HepG2 (cell line): Measurements from ENCODE around the gene PIBF1. TPM values are rescaled to one million over a fixed set of nuclear protein-coding genes. Genes with fewer than 3 reads are reported as not detected.

ENCODE experiments used
- ARNT2 ChIP-seq: sonication (generic); formaldehyde crosslinking; IDR thresholded peaks from 2 replicates; pipeline ENCODE4 v1.8.0; 2022; ENCODE audit warnings: mild to moderate bottlenecking, low read depth, missing genetic modification reagents, moderate library complexity
- FIP1L1 ChIP-seq: fragments of 200-400 bp; formaldehyde crosslinking; IDR thresholded peaks from 2 replicates; pipeline ENCODE4 v1.6.1; 2018; ENCODE audit warnings: low read depth, mild to moderate bottlenecking, low read length, moderate library complexity, borderline replicate concordance; ENCODE audit not compliant: insufficient read depth
- FOXO1 ChIP-seq: sonication (generic); formaldehyde crosslinking; IDR thresholded peaks from 2 replicates; pipeline ENCODE4 v1.4.0; 2020; ENCODE audit warnings: missing genetic modification reagents
- GLI4 ChIP-seq: sonication (generic); formaldehyde crosslinking; IDR thresholded peaks from 2 replicates; pipeline ENCODE4 v1.5.1; 2020; ENCODE audit warnings: missing genetic modification reagents, mild to moderate bottlenecking, moderate library complexity, borderline replicate concordance
- GTF2F1 ChIP-seq: fragments of 150-350 bp; IDR thresholded peaks from 2 replicates; pipeline ENCODE4 v1.6.1; 2014; ENCODE audit warnings: low read length
- HDAC6 ChIP-seq: fragments of 200-600 bp; sonication (generic); IDR thresholded peaks from 2 replicates; pipeline ENCODE4 v1.7.0; 2017; ENCODE audit warnings: mild to moderate bottlenecking, antibody characterized with exemption, low read length, low read depth
- HMGA1 ChIP-seq: sonication (generic); formaldehyde crosslinking; conservative IDR thresholded peaks from 2 replicates; pipeline ENCODE4 v1.4.0; 2020; ENCODE audit warnings: missing genetic modification reagents
- IKZF4 ChIP-seq: sonication (generic); formaldehyde crosslinking; IDR thresholded peaks from 2 replicates; pipeline ENCODE4 v1.5.1; 2020; ENCODE audit warnings: borderline replicate concordance, mild to moderate bottlenecking, low read depth, missing genetic modification reagents; ENCODE audit errors: not compliant biosample characterization
- KLF11 ChIP-seq: IDR thresholded peaks from 2 replicates; pipeline ENCODE4 v1.6.1; 2016; ENCODE audit warnings: missing compliant biosample characterization
- KLF16 ChIP-seq, 2 experiments: sonication (generic) in 1 of 2; formaldehyde crosslinking in 1 of 2; IDR thresholded peaks; 2 replicates each; pipeline versions ENCODE4 v1.6.1 to v1.8.0; 2016 to 2023; ENCODE audit warnings: missing genetic modification reagents in 2 of 2, missing compliant biosample characterization in 1 of 2
- MTF1 ChIP-seq: sonication (generic); formaldehyde crosslinking; IDR thresholded peaks from 2 replicates; pipeline ENCODE4 v1.5.0; 2020; ENCODE audit warnings: missing genetic modification reagents
- RFX1 ChIP-seq: fragments of 450-650 bp; IDR thresholded peaks from 2 replicates; pipeline ENCODE4 v1.6.1; 2017
- SMARCE1 ChIP-seq: fragments of 450-650 bp; IDR thresholded peaks from 2 replicates; pipeline ENCODE4 v1.6.1; 2017; ENCODE audit warnings: borderline replicate concordance
- SNRNP70 ChIP-seq: fragments of 200-400 bp; formaldehyde crosslinking; IDR thresholded peaks from 2 replicates; pipeline ENCODE4 v1.6.1; 2017; ENCODE audit warnings: mild to moderate bottlenecking, low read depth, low read length, moderate library complexity
- TP53 ChIP-seq: sonication (generic); formaldehyde crosslinking; conservative IDR thresholded peaks from 2 replicates; pipeline ENCODE4 v1.4.0; 2020; ENCODE audit warnings: missing genetic modification reagents
- WIZ ChIP-seq: sonication (generic); formaldehyde crosslinking; IDR thresholded peaks from 2 replicates; pipeline ENCODE4 v1.5.1; 2020; ENCODE audit warnings: mild to moderate bottlenecking, missing genetic modification reagents
- ZBTB42 ChIP-seq: sonication (generic); formaldehyde crosslinking; IDR thresholded peaks from 2 replicates; pipeline ENCODE4 v1.5.0; 2020; ENCODE audit warnings: mild to moderate bottlenecking, missing genetic modification reagents
- ZFP36L1 ChIP-seq: sonication (generic); formaldehyde crosslinking; IDR thresholded peaks from 2 replicates; pipeline ENCODE4 v1.8.0; 2022; ENCODE audit warnings: mild to moderate bottlenecking, missing genetic modification reagents, moderate library complexity
- ZFP36L2 ChIP-seq: sonication (generic); formaldehyde crosslinking; IDR thresholded peaks from 2 replicates; pipeline ENCODE4 v1.4.0; 2020; ENCODE audit warnings: missing genetic modification reagents
- ZNF33A ChIP-seq: sonication (generic); formaldehyde crosslinking; IDR thresholded peaks from 2 replicates; pipeline ENCODE4 v1.5.1; 2020; ENCODE audit warnings: missing genetic modification reagents, mild to moderate bottlenecking, moderate library complexity, borderline replicate concordance
- ZNF430 ChIP-seq: sonication (generic); formaldehyde crosslinking; IDR thresholded peaks from 2 replicates; pipeline ENCODE4 v1.9.0; 2021; ENCODE audit warnings: mild to moderate bottlenecking, missing genetic modification reagents
- ZNF644 ChIP-seq: IDR thresholded peaks from 2 replicates; pipeline ENCODE4 v1.6.1; 2016; ENCODE audit warnings: low read depth
- ZNF749 ChIP-seq: sonication (generic); formaldehyde crosslinking; IDR thresholded peaks from 2 replicates; pipeline ENCODE4 v1.8.0; 2022; ENCODE audit warnings: mild to moderate bottlenecking, missing genetic modification reagents, moderate library complexity, borderline replicate concordance
- ZSCAN30 ChIP-seq: sonication (generic); formaldehyde crosslinking; IDR thresholded peaks from 2 replicates; pipeline ENCODE4 v1.5.0; 2020; ENCODE audit warnings: mild to moderate bottlenecking, missing genetic modification reagents
- polyA plus RNA-seq, 8 experiments: library from polyadenylated mRNA; depleted of rRNA in 3 of 8; stranded (reverse) in 7 of 8; unstranded in 1 of 8; fragments of >200 nt; fragmentation: Illumina TruSeq in 4 of 8; extraction: Trizol in 4 of 8; gene quantifications; 2 replicates each; pipeline versions ENCODE4 v1.2.1 to v1.2.3, GENCODE V29; 2011 to 2016; ENCODE audit warnings: low read depth in 4 of 8, missing spikeins in 1 of 8, mixed read lengths in 1 of 8; ENCODE audit not compliant: insufficient read depth in 1 of 8
- total RNA-seq, 5 experiments: library from RNA; depleted of rRNA; stranded (reverse); fragments of >200 nt; fragmentation: Illumina TruSeq; extraction: Trizol; gene quantifications; 2 replicates each; pipeline ENCODE4 v1.2.3, GENCODE V29; 2016; ENCODE audit warnings: low read depth in 1 of 5
- TF ChIP-seq, protein P1 (sequence below): sonication (generic); formaldehyde crosslinking; IDR thresholded peaks from 2 replicates; pipeline ENCODE4 v1.5.0; 2020; ENCODE audit warnings: missing genetic modification reagents
- TF ChIP-seq, protein P2 (sequence below): sonication (generic); formaldehyde crosslinking; IDR thresholded peaks from 2 replicates; pipeline ENCODE4 v1.4.0; 2020; ENCODE audit warnings: missing genetic modification reagents, low read depth, mild to moderate bottlenecking, borderline replicate concordance
- TF ChIP-seq, protein P3 (sequence below): sonication (generic); formaldehyde crosslinking; IDR thresholded peaks from 2 replicates; pipeline ENCODE4 v1.5.1; 2020; ENCODE audit warnings: missing genetic modification reagents, mild to moderate bottlenecking, borderline replicate concordance

The PIBF1 gene
- total and polyA plus RNA-seq, 2 of the 13 experiments (the other 11 are each of a cell fraction or from before 2014, with no cell fraction given), result 4.2 to 15.8 TPM

DNA sequence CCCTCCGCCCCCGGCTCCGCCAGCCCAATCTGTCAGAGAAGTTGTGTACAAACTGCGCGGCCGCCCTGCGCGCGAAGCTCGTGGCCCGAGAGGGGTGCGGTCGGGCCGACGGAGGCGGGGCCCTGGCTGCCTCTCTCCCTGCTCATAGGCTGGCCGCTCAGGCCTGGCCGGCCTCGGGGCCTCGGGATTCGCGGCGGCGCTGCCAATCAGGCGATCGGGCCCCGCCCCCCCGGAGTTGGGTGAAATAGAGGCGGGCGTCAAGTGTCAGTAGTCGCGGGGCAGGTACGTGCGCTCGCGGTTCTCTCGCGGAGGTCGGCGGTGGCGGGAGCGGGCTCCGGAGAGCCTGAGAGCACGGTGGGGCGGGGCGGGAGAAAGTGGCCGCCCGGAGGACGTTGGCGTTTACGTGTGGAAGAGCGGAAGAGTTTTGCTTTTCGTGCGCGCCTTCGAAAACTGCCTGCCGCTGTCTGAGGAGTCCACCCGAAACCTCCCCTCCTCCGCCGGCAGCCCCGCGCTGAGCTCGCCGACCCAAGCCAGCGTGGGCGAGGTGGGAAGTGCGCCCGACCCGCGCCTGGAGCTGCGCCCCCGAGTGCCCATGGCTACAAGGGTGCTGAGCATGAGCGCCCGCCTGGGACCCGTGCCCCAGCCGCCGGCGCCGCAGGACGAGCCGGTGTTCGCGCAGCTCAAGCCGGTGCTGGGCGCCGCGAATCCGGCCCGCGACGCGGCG lies 277.0 kb downstream of the PIBF1 start, which contains the start of gene KLF5 (continued):
- TF ChIP-seq IKZF4 (CRISPR knock-in tag) (no peak), SMARCE1 (no peak), MTF1 (CRISPR knock-in tag) (no peak), ZSCAN30 (no peak), ZNF430 (CRISPR knock-in tag) (0 out of 2 replicates have a peak, but pooled peaks have one; percentile 21), RFX1 (no peak), ZNF749 (no peak), ARNT2 (peak; percentile 85), ZNF644 (CRISPR knock-in tag) (no peak), ZFP36L1 (no peak), HDAC6 (no peak), ZNF33A (CRISPR knock-in tag) (no peak), TP53 (CRISPR knock-in tag) (0 out of 2 replicates have a peak, but pooled peaks have one; percentile 19), KLF11 (CRISPR knock-in tag) (0 out of 2 replicates have a peak, but pooled peaks have one; percentile 80), KLF16 (CRISPR knock-in tag; IDR thresholded peaks at IDR 0.05) (peak in 1 of 2 experiments; percentile 56; a peak in 1 of 4 replicates), GLI4 (CRISPR knock-in tag) (no peak; the same call in 1 of the 2 replicates), ZFP36L2 (CRISPR knock-in tag) (no peak), SNRNP70 (no peak), WIZ (no peak; the same call in 1 of the 2 replicates), FOXO1 (peak; percentile 61; the same call in 1 of the 2 replicates), HMGA1 (CRISPR knock-in tag) (no peak), ZBTB42 (no peak), FIP1L1 (no peak), GTF2F1 (no peak)
- TF ChIP-seq, protein P1, sequence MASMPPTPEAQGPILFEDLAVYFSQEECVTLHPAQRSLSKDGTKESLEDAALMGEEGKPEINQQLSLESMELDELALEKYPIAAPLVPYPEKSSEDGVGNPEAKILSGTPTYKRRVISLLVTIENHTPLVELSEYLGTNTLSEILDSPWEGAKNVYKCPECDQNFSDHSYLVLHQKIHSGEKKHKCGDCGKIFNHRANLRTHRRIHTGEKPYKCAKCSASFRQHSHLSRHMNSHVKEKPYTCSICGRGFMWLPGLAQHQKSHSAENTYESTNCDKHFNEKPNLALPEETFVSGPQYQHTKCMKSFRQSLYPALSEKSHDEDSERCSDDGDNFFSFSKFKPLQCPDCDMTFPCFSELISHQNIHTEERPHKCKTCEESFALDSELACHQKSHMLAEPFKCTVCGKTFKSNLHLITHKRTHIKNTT (CRISPR knock-in tag), result no peak
- TF ChIP-seq, protein P2, sequence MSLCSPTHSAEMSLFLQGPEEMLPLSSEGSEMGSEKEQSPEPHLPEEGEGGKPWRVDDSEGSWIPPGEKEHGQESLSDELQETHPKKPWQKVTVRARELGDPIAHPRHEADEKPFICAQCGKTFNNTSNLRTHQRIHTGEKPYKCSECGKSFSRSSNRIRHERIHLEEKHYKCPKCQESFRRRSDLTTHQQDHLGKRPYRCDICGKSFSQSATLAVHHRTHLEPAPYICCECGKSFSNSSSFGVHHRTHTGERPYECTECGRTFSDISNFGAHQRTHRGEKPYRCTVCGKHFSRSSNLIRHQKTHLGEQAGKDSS (CRISPR knock-in tag), result no peak
- TF ChIP-seq, protein P3, sequence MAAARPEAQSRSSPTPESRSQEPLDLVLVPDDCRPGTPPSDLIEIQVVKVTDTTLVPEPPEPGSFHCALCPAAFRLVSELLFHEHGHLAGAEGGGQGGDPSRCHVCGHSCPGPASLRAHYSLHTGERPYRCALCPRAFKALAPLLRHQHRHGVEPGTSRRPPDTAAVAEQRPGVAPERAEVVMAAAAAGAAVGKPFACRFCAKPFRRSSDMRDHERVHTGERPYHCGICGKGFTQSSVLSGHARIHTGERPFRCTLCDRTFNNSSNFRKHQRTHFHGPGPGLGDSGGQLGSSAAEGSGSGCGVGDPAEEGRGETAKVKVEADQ (CRISPR knock-in tag), result peak; percentile 64; the same call in 1 of the 2 replicates
